ENCODE data around the gene CRHR1. TPM values are rescaled to one million over a fixed set of nuclear protein-coding genes. Genes with fewer than 3 reads are reported as not detected.

The CRHR1 gene
- polyA plus RNA-seq, 3 donors = not detected

DNA sequence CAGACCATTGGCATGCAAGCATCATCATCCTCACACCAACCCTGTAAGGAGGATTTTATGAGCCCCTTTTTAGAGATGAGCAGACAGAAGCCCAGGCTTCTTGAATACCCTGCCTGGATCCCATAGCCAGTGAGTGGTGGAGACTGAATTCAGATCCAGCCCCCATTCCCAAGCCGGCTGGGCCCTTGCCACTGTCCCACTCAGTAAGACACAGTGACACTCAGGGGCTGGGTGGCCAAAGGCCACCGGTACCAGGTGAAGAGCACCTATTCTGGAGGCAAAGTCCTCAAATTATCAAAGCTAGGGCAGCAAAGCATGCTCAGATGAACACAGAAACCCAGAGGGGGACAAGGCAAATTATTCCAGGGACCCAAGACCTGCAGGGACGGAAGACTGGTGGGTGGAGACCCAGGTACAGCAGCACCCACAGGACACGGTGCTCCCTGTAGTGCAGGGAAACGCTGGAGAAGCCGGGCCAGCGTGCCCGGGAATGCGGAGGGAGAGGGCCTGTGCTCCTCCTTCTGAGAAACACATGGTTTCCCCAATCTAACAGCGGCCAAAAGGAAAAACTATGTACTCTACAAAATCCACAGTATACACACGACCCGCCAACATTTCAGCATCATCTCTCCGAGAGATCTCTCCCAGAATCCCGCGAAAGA lies 33.2 kb upstream of the CRHR1 start:
- TF ChIP-seq CTCF (IDR thresholded peaks at IDR 0.05) = no peak
- Mint-ChIP-seq H3K27me3 (ENCODE audit: low read depth in 3 of 3) (peaks cover 8 to 15% (median 13%) of the 10 kb centered on the region in 3 donors), H3K4me1 (no peaks in the 10 kb centered on the region), H3K27ac (no peak overlapping the region), H3K4me3 (no peak overlapping the region), H3K36me3 (no peaks in the 10 kb centered on the region), H3K9me3 (peaks cover 0 to 1% (median 0%) of the 10 kb centered on the region in 7 donors)
- Histone ChIP-seq H3K4me1 (ENCODE audit: control insufficient read depth in 1 of 2, insufficient read depth in 2 of 2, low read length in 2 of 2) (no peaks in the 10 kb centered on the region), H3K27me3 (ENCODE audit: control insufficient read depth in 2 of 2, insufficient read depth in 2 of 2, low read length in 2 of 2) (no peaks in the 10 kb centered on the region), H3K9ac (ENCODE audit: insufficient read depth, low read length, poor library complexity, severe bottlenecking) (no peak overlapping the region), H2AFZ (ENCODE audit: insufficient read depth, low read depth, low read length, poor library complexity, severe bottlenecking) (no peak overlapping the region), H3K36me3 (replicated peaks in 1 of 2; ENCODE audit: control insufficient read depth in 1 of 2, insufficient read depth in 2 of 2, low read length in 2 of 2) (no peaks in the 10 kb centered on the region), H4K20me1 (ENCODE audit: insufficient read depth, low read length) (no peaks in the 10 kb centered on the region), H3K4me2 (replicated peaks; ENCODE audit: extremely low read depth, low read length, poor library complexity, severe bottlenecking) (no peak overlapping the region), H3K4me3 (replicated peaks in 1 of 3; ENCODE audit: low read depth in 2 of 3, low read length in 3 of 3) (no peak overlapping the region), H3K79me2 (ENCODE audit: insufficient read depth, low read length) (no peaks in the 10 kb centered on the region), H3K9me3 (replicated peaks in 1 of 2; ENCODE audit: control insufficient read depth in 1 of 2, insufficient read depth in 1 of 2, low read length in 2 of 2) (no peaks in the 10 kb centered on the region), H3K27ac (ENCODE audit: low read depth in 1 of 2, low read length in 2 of 2) (no peak overlapping the region)
- WGBS (ENCODE audit: insufficient coverage) = 91% methylated on average over 5 of the region's 15 CpGs
- intact Hi-C loops (cut with micrococcal nuclease) = no loop called here
- DNase-seq = no peak

DNA sequence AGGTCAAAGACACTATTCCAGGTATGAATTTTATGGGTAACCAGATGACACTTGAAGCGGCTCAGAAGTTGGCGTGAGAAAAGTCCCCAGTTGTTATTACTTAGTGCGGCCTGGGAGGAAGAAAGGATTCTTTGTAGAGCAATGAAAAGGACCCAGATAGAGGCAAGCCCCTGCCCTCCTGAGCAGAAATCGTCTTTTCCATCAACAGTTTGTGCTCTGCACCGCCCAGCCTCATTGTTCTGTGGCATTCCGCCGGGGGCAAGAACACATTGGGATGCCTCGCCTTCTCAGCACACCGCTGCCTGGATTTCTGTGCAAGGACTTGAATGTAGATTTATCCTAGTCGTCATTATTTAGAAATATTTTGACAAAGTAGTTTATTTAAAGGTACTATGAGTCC lies 32.7 kb upstream of the CRHR1 start:
- Histone ChIP-seq H3K9ac (ENCODE audit: insufficient read depth, low read length, poor library complexity, severe bottlenecking) (no peak overlapping the region), H3K79me2 (ENCODE audit: insufficient read depth, low read length) (no peaks in the 10 kb centered on the region), H3K27me3 (ENCODE audit: control insufficient read depth in 2 of 2, insufficient read depth in 2 of 2, low read length in 2 of 2) (no peaks in the 10 kb centered on the region), H3K4me1 (ENCODE audit: control insufficient read depth in 1 of 2, insufficient read depth in 2 of 2, low read length in 2 of 2) (no peaks in the 10 kb centered on the region), H3K36me3 (replicated peaks in 1 of 2; ENCODE audit: control insufficient read depth in 1 of 2, insufficient read depth in 2 of 2, low read length in 2 of 2) (no peaks in the 10 kb centered on the region), H3K4me2 (replicated peaks; ENCODE audit: extremely low read depth, low read length, poor library complexity, severe bottlenecking) (no peak overlapping the region), H4K20me1 (ENCODE audit: insufficient read depth, low read length) (no peaks in the 10 kb centered on the region), H3K9me3 (replicated peaks in 1 of 2; ENCODE audit: control insufficient read depth in 1 of 2, insufficient read depth in 1 of 2, low read length in 2 of 2) (no peaks in the 10 kb centered on the region), H3K4me3 (replicated peaks in 1 of 3; ENCODE audit: low read depth in 2 of 3, low read length in 3 of 3) (no peak overlapping the region), H2AFZ (ENCODE audit: insufficient read depth, low read depth, low read length, poor library complexity, severe bottlenecking) (no peak overlapping the region), H3K27ac (ENCODE audit: low read depth in 1 of 2, low read length in 2 of 2) (no peak overlapping the region)
- no peaks in the 10 kb centered on the region for H3K36me3 Mint-ChIP-seq
- 91% methylated on average over 5 of the region's 10 CpGs for WGBS (ENCODE audit: insufficient coverage)
- TF ChIP-seq CTCF (IDR thresholded peaks at IDR 0.05) = no peak
- no peak overlapping the region for H3K4me3 Mint-ChIP-seq
- no peaks in the 10 kb centered on the region for H3K4me1 Mint-ChIP-seq
- H3K9me3 Mint-ChIP-seq = peaks cover 0 to 1% (median 0%) of the 10 kb centered on the region in 7 donors
- no peak overlapping the region for H3K27ac Mint-ChIP-seq
- H3K27me3 Mint-ChIP-seq (ENCODE audit: low read depth in 3 of 3) = peaks cover 8 to 18% (median 15%) of the 10 kb centered on the region in 3 donors
- intact Hi-C loops (cut with micrococcal nuclease) = no loop called here
- DNase-seq = no peak

All from CD14-positive monocyte (primary cell).